Measurements from ENCODE around the gene BAG1.
A peak's percentile ranks its signal among the peaks of the same experiment; 100 is the strongest.

BAG1 gene

GRCh38 chr9:33239921-33240320 is 24.6 kb downstream of the BAG1 start, which contains the start of gene SPINK4:
TSS of gene SPINK4 (plus strand) at chr9:33240167. CDS start at chr9:33240209, 42 bp downstream.
- no peak for DNase-seq

GRCh38 chr9:33236571-33236970 is 27.9 kb downstream of the BAG1 start:
- no peak for DNase-seq

GRCh38 chr9:33234511-33235467 is 29.7 kb downstream of the BAG1 start:
- no peak for DNase-seq

GRCh38 chr9:33233626-33234342 is 30.7 kb downstream of the BAG1 start:
- no peak for DNase-seq

- DNase-seq = no peak
These were observed 31.7 kb downstream of the BAG1 start for GRCh38 chr9:33232815-33233214.

- no peak for DNase-seq
These were observed 32.9 kb downstream of the BAG1 start for GRCh38 chr9:33231623-33231942.

GRCh38 chr9:33230756-33231622 is 33.5 kb downstream of the BAG1 start:
- no peak for DNase-seq

- no peak for DNase-seq
These were observed 35.0 kb downstream of the BAG1 start for GRCh38 chr9:33229359-33230114.

GRCh38 chr9:33228606-33229005 is 35.9 kb downstream of the BAG1 start:
- DNase-seq = no peak

- DNase-seq = no peak
These were observed 36.8 kb downstream of the BAG1 start for GRCh38 chr9:33227741-33228140.

GRCh38 chr9:33227008-33227398 is 37.5 kb downstream of the BAG1 start:
- no peak for DNase-seq

- peak; percentile 84 for DNase-seq
These were observed 39.0 kb downstream of the BAG1 start for GRCh38 chr9:33225319-33226147.

GRCh38 chr9:33223696-33224095 is 40.8 kb downstream of the BAG1 start:
- peak; percentile 38 for DNase-seq

GRCh38 chr9:33222031-33222430 is 42.5 kb downstream of the BAG1 start:
- no peak for DNase-seq

GRCh38 chr9:33221568-33221884 is 43.0 kb downstream of the BAG1 start:
- no peak for DNase-seq

- DNase-seq = no peak
These were observed 43.6 kb downstream of the BAG1 start for GRCh38 chr9:33220681-33221567.

GRCh38 chr9:33211695-33212393 is 52.7 kb downstream of the BAG1 start:
- DNase-seq = no peak

GRCh38 chr9:33210006-33210715 is 54.3 kb downstream of the BAG1 start:
- DNase-seq = no peak

GRCh38 chr9:33209394-33209793 is 55.1 kb downstream of the BAG1 start:
- no peak for DNase-seq

Measured in NCI-H1694 (cell line).